ENCODE results near the gene MAML3. TPM values are rescaled to one million over a fixed set of nuclear protein-coding genes. Genes with fewer than 3 reads are reported as not detected.
"Not testable (repeated sequence)": the region's sequence is repeated elsewhere in the genome, so short reads cannot be mapped to it uniquely, and the experiment has no call there.

The MAML3 gene
- total RNA-seq, 1 donor from 2014 or later, result 6.7 TPM

- peak; percentile 2 for DNase-seq
Observed at GRCh38 chr4:139958739-139959098, 195.3 kb downstream of the MAML3 start.

GRCh38 chr4:139957986-139958738 lies 195.8 kb downstream of the MAML3 start:
- no peak for DNase-seq

GRCh38 chr4:139957065-139957464 lies 196.9 kb downstream of the MAML3 start:
- no peak for DNase-seq

- no peak for DNase-seq
Observed at GRCh38 chr4:139956507-139957017, 197.4 kb downstream of the MAML3 start.

GRCh38 chr4:139955600-139955999 lies 198.4 kb downstream of the MAML3 start:
- no peak for DNase-seq

- no peak for DNase-seq
Observed at GRCh38 chr4:139954512-139954911, 199.5 kb downstream of the MAML3 start.

- peak; percentile 5 for DNase-seq
Observed at GRCh38 chr4:139951021-139951420, 203.0 kb downstream of the MAML3 start.

GRCh38 chr4:139950568-139950967 lies 203.4 kb downstream of the MAML3 start:
- no peak for DNase-seq

GRCh38 chr4:139944916-139945315 lies 209.1 kb downstream of the MAML3 start:
- DNase-seq, result not testable (repeated sequence)

GRCh38 chr4:139943277-139943676 lies 210.7 kb downstream of the MAML3 start:
- no peak for DNase-seq

- DNase-seq, result no peak
Observed at GRCh38 chr4:139942241-139942640, 211.7 kb downstream of the MAML3 start.

- peak; percentile 23 for DNase-seq
Observed at GRCh38 chr4:139940600-139940999, 213.4 kb downstream of the MAML3 start.

- DNase-seq, result no peak
Observed at GRCh38 chr4:139938414-139938813, 215.6 kb downstream of the MAML3 start.

GRCh38 chr4:139935911-139936310 lies 218.1 kb downstream of the MAML3 start:
- DNase-seq, result no peak

- peak; percentile 25 for DNase-seq
Observed at GRCh38 chr4:139934708-139935195, 219.2 kb downstream of the MAML3 start.

- peak; percentile 88 for DNase-seq
Observed at GRCh38 chr4:139934057-139934707, 219.8 kb downstream of the MAML3 start.

GRCh38 chr4:139933541-139933940 lies 220.4 kb downstream of the MAML3 start:
- DNase-seq, result no peak

- no peak for DNase-seq
Observed at GRCh38 chr4:139933104-139933503, 220.9 kb downstream of the MAML3 start.

GRCh38 chr4:139924782-139925181 lies 229.2 kb downstream of the MAML3 start:
- no peak for DNase-seq

GRCh38 chr4:139922406-139923024 lies 231.5 kb downstream of the MAML3 start:
- no peak for DNase-seq

GRCh38 chr4:139921429-139922184 lies 232.4 kb downstream of the MAML3 start:
- DNase-seq, result peak; percentile 18

- no peak for DNase-seq
Observed at GRCh38 chr4:139920486-139921002, 233.4 kb downstream of the MAML3 start.

Data from skin of body (tissue), 2 donors.